GM18907 (cell line): ENCODE results near the gene VWA5B1.

Source experiments
- ATAC-seq: cut with Tn5 transposase; IDR thresholded peaks from one replicate; pipeline ENCODE4 v1.9.1; 2021; ENCODE audit warnings: mild to moderate bottlenecking, moderate library complexity; ENCODE audit not compliant: unreplicated experiment

Gene VWA5B1

GRCh38 chr1:20320704-20321103 is 30.0 kb downstream of the VWA5B1 start:
- no peak for ATAC-seq

GRCh38 chr1:20321573-20321972 is 30.9 kb downstream of the VWA5B1 start:
- ATAC-seq: no peak

- peak; percentile 55 for ATAC-seq
Observed at GRCh38 chr1:20322081-20322824, 31.6 kb downstream of the VWA5B1 start.

- no peak for ATAC-seq
Observed at GRCh38 chr1:20322825-20323612, 32.3 kb downstream of the VWA5B1 start.

GRCh38 chr1:20323613-20323920 is 32.9 kb downstream of the VWA5B1 start:
- no peak for ATAC-seq

- no peak for ATAC-seq
Observed at GRCh38 chr1:20324704-20325406, 34.2 kb downstream of the VWA5B1 start.

GRCh38 chr1:20325407-20325843 is 34.8 kb downstream of the VWA5B1 start:
- no peak for ATAC-seq

GRCh38 chr1:20325844-20326420 is 35.3 kb downstream of the VWA5B1 start:
- no peak for ATAC-seq

GRCh38 chr1:20327467-20327866 is 36.8 kb downstream of the VWA5B1 start:
- no peak for ATAC-seq

GRCh38 chr1:20328201-20328600 is 37.5 kb downstream of the VWA5B1 start:
- no peak for ATAC-seq

GRCh38 chr1:20329793-20330542 is 39.3 kb downstream of the VWA5B1 start:
- no peak for ATAC-seq

- ATAC-seq: no peak
Observed at GRCh38 chr1:20334103-20334502, 43.4 kb downstream of the VWA5B1 start.

GRCh38 chr1:20336105-20336605 is 45.5 kb downstream of the VWA5B1 start:
- ATAC-seq: no peak

GRCh38 chr1:20337581-20337980 is 46.9 kb downstream of the VWA5B1 start:
- ATAC-seq: no peak

GRCh38 chr1:20339811-20340457 is 49.3 kb downstream of the VWA5B1 start:
- no peak for ATAC-seq

- ATAC-seq: no peak
Observed at GRCh38 chr1:20342294-20343148, 51.8 kb downstream of the VWA5B1 start.

- no peak for ATAC-seq
Observed at GRCh38 chr1:20343149-20343937, 52.7 kb downstream of the VWA5B1 start.

- ATAC-seq: no peak
Observed at GRCh38 chr1:20343938-20344302, 53.2 kb downstream of the VWA5B1 start.
